Measurements from ENCODE around the gene ZNF580. TPM values are rescaled to one million over a fixed set of nuclear protein-coding genes. Genes with fewer than 3 reads are reported as not detected.

Gene ZNF580
- total RNA-seq, 1 donor from 2014 or later, result 10.8 TPM

DNA sequence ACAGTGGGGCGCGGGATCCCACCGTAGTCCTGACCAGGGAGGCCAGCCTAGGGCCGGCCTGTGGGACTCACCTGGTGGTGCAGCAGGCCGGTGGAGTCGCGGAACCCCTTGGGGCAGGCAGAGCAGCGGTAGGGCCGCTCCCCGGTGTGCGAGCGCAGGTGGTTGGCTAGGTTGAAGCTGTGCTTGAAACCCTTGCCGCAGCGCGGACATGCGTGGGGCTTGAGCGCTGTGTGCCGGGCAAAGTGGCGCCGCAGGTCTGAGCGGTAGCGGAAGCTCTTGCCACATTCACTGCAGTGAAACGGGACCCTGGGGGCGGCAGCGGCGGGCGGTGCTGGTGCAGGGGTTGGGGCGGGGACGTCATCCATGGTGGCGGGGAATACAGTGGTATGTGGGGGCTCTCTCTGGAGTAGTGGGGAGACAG is 43.3 kb upstream of the ZNF580 start:
- DNase-seq (ENCODE audit: low read depth), result no peak
- H3K4me3 ChIP-seq (ENCODE audit: low read depth, low read length), result no peak overlapping the region
- TF ChIP-seq, protein P1, sequence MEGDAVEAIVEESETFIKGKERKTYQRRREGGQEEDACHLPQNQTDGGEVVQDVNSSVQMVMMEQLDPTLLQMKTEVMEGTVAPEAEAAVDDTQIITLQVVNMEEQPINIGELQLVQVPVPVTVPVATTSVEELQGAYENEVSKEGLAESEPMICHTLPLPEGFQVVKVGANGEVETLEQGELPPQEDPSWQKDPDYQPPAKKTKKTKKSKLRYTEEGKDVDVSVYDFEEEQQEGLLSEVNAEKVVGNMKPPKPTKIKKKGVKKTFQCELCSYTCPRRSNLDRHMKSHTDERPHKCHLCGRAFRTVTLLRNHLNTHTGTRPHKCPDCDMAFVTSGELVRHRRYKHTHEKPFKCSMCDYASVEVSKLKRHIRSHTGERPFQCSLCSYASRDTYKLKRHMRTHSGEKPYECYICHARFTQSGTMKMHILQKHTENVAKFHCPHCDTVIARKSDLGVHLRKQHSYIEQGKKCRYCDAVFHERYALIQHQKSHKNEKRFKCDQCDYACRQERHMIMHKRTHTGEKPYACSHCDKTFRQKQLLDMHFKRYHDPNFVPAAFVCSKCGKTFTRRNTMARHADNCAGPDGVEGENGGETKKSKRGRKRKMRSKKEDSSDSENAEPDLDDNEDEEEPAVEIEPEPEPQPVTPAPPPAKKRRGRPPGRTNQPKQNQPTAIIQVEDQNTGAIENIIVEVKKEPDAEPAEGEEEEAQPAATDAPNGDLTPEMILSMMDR (conservative IDR thresholded peaks at IDR 0.05; ENCODE audit: low read depth, low read length), result no peak

DNA sequence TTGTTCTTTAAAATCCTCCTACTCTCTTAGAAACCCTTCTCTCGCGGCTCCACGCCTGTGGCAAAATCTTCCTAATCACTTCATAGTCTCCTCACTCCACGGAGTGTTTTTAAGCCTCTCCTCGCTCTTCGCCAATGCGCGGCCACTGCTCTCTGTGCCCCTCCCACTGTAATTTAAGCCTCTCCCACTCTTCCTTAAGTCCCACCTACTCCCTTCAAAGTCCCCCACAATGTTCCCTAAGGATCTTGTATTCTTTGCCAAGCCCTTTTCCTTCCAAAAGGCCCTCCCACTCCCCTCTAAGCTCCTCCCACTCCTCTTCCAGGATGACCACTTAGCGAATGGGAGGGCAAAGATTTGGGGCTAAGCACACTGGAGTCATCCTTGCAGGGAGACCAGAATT is 42.8 kb upstream of the ZNF580 start:
- DNase-seq (ENCODE audit: low read depth), result no peak
- H3K4me3 ChIP-seq (ENCODE audit: low read depth, low read length), result no peak overlapping the region
- TF ChIP-seq, protein P1 (conservative IDR thresholded peaks at IDR 0.05; ENCODE audit: low read depth, low read length), result no peak

DNA sequence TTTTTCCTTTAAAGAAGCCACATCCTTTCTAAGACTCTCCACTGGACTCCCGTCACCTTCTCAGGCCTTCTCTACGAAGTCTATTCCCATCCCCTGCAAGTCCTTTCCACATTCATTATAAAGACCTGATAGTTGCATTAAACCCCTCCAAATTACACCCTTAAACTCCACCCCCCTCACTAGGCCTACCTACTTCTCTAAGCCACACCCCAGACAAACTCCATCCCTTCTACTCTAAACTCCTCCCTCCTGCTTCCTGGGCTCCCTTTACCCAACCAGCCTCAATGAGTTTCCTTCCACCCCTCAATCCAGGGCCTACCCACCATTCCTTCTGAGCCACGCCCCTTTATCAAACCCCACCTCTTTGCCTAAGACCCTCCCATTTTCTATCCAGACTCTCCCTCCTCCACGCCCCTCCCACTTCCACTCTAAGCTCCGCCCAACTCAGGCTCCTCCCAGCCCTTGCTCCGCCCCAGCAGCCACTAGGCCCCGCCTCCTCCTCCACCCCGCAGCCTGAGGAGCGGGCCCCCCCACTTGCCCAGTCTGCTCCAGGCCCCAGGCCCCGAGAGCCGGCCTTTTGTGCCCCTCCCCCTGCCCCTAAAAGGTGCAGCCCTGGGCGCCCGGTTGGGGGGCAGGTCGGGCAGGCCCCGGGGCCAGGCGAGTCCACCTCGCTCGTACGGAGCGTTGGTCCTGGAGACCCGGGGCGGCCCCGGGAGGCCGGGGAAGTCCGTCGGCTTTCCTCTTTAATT is 41.9 kb upstream of the ZNF580 start:
- peak overlapping the region; percentile 82 for H3K4me3 ChIP-seq (ENCODE audit: low read depth, low read length)
- peak; percentile 90 for DNase-seq (ENCODE audit: low read depth)
- TF ChIP-seq, protein P1 (conservative IDR thresholded peaks at IDR 0.05; ENCODE audit: low read depth, low read length), result no peak

DNA sequence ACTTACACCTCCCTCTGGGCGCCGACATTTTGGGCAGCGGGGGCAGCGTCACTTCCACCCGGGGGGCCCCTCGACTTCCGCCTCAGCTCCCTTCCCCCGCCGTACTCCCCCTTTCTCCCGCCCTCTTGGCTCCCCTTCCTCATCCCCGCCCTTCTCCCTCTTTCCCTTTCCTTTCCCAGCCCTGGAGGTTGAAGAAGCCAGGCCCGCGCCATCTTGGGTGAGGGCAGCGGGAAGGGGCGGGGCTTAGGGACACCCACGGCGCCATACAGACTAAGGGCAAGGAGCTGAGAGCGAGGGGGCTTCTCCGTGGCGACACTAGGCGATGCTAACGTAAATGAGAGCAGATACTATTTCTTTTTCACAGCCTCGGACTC is 41.3 kb upstream of the ZNF580 start, which contains the start of gene FIZ1:
FIZ1 (minus strand) TSS at position 50 of the 374 bp plus-strand sequence. CDS start 1,652 bp downstream, outside the sequence.
- DNase-seq (ENCODE audit: low read depth), result peak; percentile 85
- TF ChIP-seq, protein P1 (conservative IDR thresholded peaks at IDR 0.05; ENCODE audit: low read depth, low read length), result no peak
- peak within 1 kb of the TSS; percentile 82 for H3K4me3 ChIP-seq (ENCODE audit: low read depth, low read length)

DNA sequence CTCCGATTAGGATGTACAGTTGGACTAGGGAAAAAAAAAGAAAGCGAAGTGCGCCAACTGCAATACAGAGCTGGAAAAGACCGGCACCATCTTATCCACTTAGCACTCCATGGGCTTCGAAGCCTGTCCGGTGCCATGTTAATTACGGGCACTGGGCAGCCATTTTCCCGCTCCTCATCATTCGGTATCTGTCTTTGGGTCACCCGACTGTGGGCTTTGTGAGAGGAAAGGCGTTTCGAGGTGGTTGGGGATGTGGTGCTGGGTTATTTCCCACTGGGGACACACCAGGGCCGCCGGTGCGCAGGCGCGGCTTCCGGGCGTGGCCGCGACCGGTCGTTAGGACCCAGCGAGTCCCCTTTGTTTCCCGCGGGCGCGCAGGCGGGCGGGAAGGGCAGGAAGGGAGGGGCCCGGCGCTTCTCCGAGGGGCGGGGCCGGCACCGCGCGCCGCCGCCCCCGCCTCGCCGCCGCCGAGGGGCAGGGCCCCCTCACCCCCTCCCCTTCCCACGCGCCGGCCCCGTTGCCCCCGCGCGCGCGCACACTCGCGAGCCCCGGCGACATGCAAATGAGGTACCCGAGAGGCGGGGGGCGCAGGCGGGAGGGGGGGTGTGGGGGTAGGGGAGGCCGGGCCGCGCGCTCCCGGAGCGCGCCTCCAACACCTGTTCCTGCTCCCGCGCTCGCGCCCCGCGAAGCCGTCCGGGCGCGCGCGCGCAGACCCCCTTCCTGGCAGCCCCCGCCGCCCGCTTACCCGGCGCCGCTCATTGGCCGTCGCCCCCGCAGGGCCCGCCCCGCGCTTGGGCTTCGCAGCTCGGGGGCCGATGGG is 40.8 kb upstream of the ZNF580 start, which contains the start of gene ZNF524:
ZNF524 (plus strand) TSS at position 447 of the 820 bp plus-strand sequence. CDS start 1,825 bp downstream, outside the sequence.
- DNase-seq (ENCODE audit: low read depth), result no peak
- TF ChIP-seq, protein P1 (conservative IDR thresholded peaks at IDR 0.05; ENCODE audit: low read depth, low read length), result no peak

DNA sequence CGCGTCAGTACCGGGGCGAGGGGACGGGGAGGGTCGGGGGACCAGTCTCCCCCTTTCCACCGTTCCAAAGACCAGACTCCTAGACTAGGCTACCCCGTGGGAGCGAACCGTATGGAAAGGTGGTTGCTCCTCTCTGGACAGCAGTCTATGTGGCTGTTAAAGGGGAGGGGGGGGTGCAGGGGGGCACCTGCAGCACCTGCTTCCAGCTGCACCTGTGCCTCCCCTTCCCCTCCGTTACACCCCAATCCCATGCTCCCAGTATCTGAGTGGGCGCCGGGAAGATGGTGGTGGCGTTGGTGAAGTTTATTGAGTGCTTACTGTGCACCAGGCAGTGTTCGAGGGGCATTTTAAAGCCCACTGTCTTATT is 40.2 kb upstream of the ZNF580 start:
- H3K4me3 ChIP-seq (ENCODE audit: low read depth, low read length), result peak overlapping the region; percentile 82
- no peak for DNase-seq (ENCODE audit: low read depth)
- TF ChIP-seq, protein P1 (conservative IDR thresholded peaks at IDR 0.05; ENCODE audit: low read depth, low read length), result no peak

More for the DNA sequence above, 40.8 kb upstream of the ZNF580 start, which contains the start of gene ZNF524:
- peak within 1 kb of the TSS; percentile 82 for H3K4me3 ChIP-seq (ENCODE audit: low read depth, low read length)
